Stimulated activated CD4-positive, alpha-beta T cell treated with anti-CD3 and anti-CD28 coated beads, Interleukin-15, amount 100 ng/mL, for 48 hours (primary cell): ENCODE results near the gene DNM2.

Experiments used
- DNase-seq, 2 donors: peaks; one replicate each; pipeline ENCODE4 v3.0.0-alpha.2; 2020; ENCODE audit warnings: low read depth in 2 of 2

The DNM2 gene

DNA sequence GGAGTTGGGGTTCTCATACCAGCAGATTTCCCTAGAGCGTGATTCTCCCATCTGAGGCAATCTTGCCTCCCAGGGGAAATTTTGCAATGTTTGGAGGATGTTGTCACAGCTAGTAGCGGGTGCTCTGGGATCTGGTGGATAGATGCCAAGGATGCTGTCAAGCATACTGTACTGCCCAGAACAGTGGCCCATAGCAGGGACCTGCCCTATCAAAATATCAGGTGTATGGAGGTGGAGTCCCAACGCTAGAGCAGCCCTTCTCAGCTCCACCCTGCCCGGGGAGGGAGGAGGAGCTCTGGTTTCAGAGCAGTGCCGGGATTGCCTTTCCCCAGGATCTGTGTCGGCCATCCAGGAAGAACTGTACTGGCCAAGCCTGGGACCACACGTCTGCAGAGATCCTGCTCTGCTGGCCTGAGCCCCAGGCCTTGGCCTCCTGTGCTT, 27.5 kb upstream of the DNM2 start:
- no peak for DNase-seq

DNA sequence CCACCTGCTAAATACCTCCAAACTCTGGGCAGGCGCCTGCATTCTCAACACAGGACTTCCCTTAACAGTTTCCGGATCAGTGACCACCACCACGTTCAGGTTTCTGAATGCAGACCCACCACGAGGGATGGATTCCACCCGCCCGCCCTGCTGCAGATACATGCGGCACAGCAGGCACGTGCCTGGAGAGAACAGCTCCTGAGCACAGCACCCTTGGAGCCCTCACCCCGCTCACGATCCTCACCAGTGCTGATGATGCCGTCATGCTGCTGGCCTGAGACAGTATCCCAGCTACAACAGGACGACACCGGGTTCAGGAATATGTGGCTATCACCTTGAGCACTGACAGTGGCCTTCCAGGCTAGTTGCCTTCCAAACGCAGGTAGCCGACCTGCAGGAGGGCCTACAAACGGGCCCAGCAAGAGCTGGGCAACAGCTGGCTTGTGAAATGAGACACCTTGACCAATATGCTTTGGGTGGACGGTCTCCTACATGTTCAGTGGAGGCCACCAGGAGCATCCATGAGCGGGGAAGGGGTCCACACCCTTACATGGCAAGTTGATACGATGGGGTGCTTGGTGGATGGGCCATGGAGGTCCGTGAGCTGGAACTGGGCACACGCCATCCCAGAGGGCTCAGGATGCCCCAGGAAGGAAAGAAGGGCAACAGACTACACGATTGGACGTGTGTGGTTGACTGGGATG, 26.5 kb upstream of the DNM2 start:
- no peak for DNase-seq

DNA sequence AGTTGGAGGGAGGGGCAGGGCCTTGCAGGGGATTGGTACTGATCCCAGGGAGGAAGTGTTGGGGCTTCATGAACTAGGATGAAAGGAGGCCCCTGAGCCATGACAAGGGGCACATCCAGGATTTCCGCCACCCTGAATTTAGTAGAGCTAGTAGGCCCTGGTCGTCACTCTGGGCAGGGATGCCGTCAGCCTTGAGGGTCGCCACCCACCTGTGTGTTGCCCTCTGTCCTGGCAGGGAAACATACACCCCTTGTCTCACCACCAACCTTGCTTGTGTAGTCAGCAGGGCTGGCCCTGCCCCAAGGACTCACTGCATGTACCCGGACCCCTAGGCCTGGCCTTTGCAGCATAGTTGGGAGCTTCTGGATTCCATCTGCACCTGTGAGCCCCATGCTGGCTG, 26.0 kb upstream of the DNM2 start:
- DNase-seq, result no peak

DNA sequence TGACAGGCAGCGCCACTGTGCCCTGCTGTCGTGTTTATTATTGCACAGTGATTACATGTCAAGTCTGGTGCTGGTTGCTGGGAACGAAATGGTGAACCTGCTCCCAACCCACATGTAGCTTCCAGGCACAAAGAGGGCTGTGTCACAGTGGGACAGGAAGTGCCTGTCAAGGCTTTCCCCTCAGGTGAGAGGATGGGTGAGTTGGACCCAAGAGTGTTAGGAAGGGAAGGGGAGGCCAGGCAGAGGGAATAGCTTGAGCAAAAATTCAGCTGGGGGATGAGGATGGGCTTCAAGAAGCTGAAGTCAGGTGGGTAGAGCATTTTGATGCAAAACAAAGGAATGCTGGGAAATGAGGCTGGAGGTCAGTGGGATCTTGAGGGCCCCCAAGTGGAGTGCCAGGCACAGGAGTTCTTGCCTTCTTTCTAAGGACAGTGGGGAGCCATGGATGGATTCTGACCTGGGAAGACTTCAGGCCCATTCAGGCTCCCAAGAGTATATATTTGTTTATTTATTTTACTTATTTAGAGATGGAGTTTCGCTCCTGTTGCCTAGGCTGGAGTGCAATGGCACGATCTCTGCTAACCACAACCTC, 25.1 kb upstream of the DNM2 start:
- no peak for DNase-seq

DNA sequence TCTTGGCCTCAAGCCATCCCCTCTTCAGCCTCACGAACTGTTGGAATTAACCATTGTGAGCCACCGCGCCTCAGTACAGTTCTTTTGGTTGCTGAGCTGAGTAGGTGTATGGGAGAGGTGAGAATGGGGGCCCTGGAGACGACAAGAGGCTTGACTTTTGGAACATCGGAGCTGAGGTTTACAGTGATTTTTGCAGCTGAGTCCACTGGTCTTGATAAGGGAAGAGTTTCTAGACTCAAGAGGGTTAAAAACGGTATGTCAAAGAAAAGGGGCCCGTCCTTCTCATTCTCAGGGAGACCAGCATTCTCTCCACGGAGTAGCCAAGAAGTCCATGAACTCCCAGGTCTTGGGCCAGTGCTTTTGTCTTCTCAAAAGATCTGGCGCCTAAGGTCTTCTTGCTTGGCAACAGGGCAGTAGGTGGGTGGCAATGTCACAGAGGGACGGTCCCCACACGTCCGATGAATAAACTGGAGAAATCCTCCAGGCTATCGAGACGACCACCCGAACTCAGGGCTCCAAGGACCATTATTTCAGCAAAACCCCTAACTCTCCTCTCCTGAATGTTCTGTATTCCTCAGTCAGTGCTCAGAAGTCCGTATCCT, 23.1 kb upstream of the DNM2 start:
- no peak for DNase-seq

DNA sequence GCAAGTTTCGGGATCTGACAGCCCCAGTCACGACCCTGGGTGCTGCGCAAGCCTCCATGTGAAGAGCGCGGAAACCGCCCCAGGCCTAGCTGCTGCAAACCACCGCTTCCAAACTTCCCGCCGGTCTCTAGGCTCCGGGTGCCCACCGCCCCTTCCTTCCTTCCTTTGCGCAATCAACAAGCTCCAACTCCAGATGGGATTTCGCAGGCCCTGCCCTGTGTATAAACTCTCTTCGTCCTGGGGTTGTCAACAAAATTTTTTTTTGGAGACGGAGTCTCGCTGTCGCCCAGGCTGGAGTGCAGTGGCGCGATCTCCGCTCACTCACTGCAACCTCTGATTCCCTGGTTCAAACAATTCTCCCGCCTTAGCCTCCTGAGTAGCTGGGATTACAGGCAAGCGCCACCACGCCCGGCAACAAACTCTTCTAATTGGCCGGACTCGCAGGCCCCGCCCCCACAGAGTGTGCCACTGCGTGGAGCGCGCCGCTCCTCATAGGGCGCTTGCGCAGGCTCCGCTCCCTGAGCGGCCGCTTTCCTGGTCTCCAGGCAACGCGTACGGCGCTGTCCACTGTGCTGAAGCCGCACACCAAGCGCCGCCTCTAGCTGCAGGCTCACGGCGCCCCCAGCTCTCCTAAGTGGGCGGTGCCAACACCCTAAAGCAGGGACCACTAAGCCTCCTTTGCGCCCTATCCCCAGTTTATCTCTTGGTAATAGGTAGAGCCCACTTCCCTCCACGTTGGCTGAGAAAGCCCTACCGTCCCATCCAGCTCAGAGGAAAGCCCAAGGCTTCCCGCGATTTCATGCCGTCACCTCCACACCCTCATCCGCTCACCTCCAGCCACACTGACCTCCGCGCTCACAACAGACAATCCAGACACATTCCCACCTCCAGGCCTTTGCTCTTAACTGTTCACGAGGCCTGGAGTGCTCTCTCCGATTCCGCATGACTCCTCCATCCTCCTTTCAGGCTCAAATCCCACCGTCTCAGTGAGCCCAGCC, 22.2 kb upstream of the DNM2 start:
- peak; percentile 82 to 90 for DNase-seq

DNA sequence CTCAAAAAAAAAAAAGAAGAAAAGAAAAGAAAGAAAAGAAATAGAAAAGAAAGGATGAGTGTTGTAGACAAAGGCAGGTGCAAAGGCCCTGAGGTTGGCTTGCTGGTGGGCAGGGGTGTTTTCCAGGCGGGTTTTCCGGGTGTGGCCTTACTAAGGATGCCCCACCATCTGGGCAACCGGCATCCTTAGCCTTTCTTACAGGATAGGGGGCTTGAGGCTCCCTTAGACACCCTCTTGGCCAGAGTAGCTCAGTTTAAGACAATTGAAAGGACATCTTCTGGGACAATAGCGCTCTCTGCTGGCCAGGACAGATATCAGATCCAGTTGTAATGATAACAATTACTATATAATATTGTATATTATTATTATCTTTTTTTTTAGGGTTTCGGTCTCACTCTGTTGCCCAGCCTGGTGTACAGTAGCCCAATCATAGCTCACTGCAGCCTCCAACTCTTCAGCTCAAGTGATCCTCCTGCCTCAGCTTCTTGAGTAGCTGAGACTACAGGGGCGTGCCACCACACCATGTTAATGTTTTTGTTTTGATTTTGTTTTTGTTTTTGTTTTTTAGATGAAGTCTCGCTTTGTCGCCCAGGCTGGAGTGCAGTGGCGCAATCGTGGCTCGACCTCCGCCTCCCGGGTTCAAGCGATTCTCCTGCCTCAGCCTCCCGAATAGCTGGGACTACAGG, 18.1 kb upstream of the DNM2 start:
- peak; percentile 52 to 67 for DNase-seq

DNA sequence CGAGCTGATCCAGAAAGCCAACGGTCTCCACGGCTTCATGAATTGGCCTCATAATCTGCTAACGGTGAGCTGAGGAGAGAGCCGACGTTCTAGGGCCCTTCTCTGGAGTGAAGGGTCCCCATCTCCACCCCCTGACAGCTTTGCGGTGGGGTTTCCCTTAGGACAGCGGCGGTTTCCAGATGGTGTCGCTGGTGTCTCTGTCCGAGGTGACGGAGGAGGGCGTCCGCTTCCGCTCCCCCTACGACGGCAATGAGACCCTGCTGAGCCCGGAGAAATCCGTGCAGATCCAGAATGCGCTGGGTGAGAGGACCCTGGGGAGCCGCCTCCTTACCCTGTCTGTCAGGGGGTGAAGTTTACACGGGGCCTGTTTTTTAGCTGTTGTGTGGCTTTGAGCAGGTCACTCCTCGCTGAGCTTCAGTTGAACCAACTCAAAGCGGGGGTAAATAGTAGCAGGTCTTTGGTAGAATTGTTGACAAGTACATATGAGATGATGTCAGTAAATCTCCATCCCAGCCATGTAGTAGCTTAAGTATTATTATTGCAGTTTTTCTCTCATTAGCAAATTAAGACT, 15.8 kb upstream of the DNM2 start:
- DNase-seq, result no peak

DNA sequence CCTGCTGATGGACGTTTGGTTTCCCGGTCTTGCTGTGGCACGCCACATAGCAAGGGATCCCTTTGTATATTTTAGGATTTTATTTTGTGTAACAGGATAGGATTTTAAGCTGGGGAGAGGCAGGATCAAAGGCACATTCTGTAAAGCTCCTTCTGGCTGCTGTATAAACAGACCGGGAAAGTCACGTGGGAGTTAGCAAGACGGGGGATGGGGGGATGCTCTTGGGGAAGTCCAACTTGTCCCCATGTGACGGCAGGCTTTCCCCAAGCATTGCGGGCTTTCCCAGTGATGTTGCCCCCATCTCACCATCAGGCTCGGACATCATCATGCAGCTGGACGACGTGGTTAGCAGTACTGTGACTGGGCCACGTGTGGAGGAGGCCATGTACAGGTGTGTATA, 10.9 kb upstream of the DNM2 start:
- no peak for DNase-seq

DNA sequence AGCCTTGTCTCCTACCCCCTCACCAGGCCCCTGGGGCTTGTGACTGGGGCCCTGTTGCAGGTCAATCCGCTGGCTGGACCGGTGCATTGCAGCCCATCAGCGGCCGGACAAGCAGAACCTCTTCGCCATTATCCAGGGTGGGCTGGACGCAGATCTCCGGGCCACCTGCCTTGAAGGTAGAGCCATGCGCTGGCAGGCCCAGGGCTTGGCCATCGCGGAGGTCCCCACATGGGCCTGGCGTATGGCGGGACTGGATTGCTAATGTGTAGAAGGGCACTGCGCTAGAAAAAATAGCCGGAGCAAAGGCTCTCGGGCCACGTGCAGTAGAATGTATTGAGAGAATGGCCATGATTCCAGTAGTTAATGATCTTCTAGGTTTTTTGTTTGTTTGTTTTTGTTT, 10.4 kb upstream of the DNM2 start:
- no peak for DNase-seq

DNA sequence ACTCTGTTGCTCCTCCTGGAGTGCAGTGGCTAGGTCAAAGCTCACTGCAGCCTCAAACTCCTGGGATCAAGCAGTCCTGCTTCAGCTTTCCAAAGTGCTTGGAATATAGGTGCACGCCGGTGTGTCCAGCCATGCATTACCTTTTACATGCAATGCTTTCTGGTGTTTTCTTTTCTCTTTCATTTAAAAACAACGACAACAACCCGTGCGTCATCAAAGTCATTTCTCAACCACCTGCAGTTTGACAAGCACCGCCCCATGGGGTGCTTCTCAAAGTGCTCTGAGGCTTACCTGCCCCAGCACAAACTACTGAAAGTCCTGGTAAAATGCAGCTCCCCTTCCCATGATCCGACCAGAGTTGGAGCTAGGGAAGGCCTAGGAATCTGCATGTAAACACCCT, 9.6 kb upstream of the DNM2 start:
- DNase-seq, result no peak

DNA sequence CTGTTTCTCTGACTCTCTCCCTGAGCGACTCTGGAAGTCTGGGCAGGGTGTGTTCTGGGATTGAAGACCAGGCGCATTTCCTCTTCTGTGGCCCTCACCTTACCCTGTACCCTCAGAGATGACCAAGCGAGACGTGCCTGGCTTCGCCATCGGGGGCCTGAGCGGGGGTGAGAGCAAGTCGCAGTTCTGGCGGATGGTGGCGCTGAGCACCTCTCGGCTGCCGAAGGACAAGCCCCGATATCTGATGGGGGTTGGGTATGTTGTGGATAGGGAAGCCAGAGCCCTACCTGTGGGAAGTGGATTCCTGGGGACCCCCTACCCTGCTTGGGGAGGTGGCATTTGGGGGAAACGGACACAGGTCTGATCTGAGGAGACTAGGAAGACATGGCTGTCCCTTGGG, 5.8 kb upstream of the DNM2 start:
- no peak for DNase-seq

DNA sequence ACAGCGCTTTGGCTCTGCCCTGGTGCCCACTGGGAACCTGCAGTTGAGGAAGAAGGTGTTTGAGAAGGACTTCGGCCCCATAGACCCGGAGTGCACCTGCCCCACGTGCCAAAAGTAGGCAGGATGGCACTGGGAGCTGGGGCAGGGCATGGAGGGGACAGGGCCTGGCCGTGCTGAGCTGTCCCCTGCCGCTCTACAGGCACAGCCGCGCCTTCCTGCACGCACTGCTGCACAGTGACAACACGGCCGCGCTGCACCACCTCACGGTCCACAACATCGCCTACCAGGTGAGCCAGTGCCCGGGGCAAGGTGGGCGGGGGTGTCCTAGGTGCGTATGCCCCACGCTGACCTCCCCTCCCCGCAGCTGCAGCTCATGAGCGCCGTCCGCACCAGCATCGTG, 5.1 kb upstream of the DNM2 start:
- no peak for DNase-seq

DNA sequence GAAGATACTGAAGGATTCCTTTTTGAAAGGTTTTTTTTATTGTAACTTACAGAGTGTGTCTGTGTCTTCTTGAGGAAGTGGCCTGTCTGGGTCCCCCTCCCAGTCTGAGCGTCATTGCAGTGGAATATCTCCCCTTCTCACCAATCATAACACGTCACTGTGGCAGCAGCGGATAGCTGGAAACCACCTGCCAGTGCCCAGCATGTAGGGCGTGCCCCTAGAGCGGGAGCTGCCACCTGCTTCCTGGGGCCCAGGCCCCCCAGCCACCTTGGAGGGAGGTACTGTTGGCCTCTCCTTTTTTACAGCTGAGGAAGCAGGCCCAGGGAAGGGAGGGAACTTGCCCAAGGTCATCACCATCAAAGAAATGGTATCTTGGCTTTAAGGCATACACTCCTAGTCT, 4.6 kb upstream of the DNM2 start:
- DNase-seq, result no peak

DNA sequence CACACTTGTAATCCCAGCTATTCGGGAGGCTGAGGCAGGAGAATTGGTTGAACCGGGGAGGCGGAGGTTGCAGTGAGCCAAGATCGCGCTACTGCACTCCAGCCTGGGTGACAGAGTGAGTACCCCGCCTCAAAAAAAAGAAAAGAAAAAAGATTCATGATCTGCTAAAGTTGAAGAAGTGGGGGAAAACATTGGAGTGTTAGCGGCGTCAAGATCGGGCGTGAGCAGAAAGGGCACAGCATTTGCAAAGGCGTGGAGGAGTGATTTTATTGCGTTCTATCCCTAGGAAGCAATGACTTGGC, 874 bp upstream of the DNM2 start:
- DNase-seq, result no peak

DNA sequence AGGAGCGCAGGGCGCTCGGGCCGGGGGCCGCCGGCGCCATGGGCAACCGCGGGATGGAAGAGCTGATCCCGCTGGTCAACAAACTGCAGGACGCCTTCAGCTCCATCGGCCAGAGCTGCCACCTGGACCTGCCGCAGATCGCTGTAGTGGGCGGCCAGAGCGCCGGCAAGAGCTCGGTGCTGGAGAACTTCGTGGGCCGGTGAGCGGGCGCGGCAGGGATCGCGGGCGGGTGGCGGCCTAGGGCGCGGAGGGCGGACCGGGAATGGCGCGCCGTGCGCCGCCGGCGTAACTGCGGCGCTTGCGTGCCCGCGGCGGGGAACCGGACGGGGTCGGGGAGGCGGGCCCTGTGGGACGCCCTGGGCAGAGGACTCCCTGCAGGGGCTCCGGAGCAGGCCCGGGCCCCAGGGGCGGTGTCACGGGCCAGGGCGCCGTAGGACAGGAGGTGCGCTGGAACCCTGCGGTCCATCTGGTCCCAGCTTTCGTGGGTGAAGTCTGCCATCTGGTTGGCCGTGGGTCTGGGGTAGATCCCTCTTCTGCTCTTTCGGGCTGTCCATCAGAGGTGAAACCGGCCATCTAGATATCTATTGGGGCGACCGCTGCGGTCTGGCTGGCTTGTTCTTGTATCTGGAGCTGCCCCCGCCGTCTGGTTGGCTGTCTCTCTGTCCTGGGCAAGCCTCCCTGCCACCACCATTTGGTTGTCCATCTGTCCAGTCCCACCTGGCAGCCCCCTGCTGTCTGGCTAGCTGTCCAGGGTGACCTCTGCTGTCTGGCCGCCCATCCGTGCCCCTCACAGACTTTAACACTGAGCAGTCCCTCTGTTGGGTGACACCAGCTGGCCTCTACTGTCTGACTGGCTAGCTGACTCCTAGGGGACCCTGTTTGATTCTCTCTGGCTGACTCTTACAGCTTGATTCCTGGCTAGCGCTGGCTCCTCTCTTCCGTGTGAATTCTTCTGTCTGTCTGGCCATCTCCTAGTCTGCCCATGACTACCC, 622 bp downstream of the DNM2 start:
- peak; percentile 16 to 38 for DNase-seq

DNA sequence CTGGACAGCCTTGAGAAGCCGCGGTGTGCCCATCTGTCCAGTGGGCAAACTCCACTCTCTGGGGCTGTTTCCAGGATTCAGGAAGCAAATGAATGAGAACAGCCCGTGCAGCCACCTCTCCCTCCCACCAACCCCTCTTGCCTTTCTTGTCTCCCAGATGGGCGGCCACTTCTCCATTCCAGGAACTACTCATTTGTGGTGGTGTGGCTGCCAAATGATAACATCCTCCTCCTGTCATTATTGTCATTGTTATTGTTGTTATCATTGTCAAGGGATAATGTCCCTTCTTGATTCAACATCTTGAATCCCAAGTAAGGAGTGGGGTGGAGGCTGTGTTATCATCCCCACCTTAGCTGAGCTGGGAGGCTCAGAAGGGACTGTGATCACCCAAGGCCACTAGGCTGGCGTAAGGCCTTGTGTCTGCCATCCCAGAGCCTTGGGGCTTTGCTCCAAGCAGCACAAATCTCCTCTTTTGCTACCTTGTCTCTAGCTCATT, 1.6 kb downstream of the DNM2 start:
- DNase-seq, result no peak

DNA sequence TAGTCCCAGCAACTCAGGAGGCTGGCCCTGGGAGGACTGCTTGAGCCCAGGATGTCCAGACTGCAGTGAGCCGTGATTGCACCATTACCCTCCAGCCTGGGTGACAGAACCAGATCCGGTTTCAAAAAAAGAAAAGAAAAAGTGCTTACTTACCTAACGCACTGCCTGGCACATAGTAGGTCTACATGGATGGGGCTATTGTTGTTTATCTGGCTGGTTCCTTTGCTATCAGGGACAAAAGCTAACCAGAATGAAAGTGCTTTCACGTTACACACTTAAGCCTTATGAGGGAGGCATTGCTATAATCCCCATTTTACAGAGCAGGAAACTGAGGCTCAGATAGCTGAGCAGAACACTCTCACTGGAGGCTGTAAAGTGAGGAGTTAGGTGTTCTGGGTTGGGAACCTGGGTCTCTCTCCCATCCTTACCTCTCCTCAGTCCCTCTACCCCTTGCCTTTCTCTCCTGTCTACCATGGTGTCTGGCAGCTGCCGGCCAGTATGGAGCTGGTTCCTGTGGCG, 2.8 kb downstream of the DNM2 start:
- no peak for DNase-seq

DNA sequence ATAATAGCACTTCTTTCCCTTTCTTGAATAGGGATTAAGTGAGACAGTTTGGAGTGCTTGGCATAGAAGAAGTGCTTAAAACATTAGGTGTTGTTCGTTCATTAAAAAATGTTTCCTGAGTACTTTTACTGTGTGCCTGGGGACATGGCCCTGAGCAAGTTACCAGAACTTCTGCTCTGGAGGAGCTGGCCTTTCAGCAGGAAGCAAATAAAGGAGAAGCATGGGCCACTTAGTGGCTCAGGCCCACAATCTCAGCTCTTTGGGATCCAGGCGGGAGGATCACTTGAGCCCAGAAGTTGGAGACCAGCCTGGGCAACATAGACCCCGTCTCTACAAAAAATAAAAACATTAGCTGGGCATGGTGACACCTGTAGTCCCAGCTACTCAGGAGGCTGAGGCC, 5.7 kb downstream of the DNM2 start:
- no peak for DNase-seq

DNA sequence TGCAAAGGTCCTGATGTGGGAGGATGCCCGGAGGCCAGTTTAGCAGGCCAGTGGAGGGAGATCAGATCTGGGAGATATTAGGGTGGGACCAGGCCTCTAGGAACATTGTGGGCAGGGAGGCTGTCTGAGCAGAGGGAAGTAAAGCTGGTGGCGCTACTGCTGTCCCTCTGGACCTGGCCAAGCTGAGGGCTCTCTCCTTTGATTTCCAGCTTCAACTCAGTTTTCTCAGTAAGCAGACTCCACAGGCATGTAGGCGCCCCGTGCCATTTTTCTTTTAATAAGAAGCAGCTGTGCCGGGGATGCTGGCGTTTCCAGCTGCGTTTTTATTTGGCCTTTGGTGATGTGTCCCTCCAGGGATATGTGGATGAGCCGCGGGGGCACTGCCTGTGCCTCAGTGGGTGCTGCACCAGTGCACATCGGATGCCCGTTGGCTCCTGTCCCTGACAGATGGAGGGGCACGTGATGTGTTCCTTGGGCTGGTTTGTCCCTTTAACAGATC, 6.7 kb downstream of the DNM2 start:
- no peak for DNase-seq
